HepG2 (cell line): Measurements from ENCODE around the gene KDM3B. TPM values are rescaled to one million over a fixed set of nuclear protein-coding genes. Genes with fewer than 3 reads are reported as not detected.

Experiments used
- KLF15 ChIP-seq: sonication (generic); formaldehyde crosslinking; IDR thresholded peaks from 2 replicates; pipeline ENCODE4 v1.8.1; 2023; ENCODE audit warnings: borderline replicate concordance, mild to moderate bottlenecking, inconsistent platforms, missing genetic modification reagents, mixed read lengths
- MAFF ChIP-seq: IDR thresholded peaks from 2 replicates; pipeline ENCODE4 v1.6.1; 2011; ENCODE audit warnings: low read depth, low read length, improper control_type of control experiment
- MAFG ChIP-seq: sonication (generic); formaldehyde crosslinking; IDR thresholded peaks from 2 replicates; pipeline ENCODE4 v1.5.1; 2020; ENCODE audit warnings: mild to moderate bottlenecking, missing genetic modification reagents
- MAFK ChIP-seq, 2 experiments: IDR thresholded peaks in 1 of 2; conservative IDR thresholded peaks in 1 of 2; 2 replicates each; pipeline ENCODE4 v1.6.1; 2011; ENCODE audit warnings: improper control_type of control experiment in 2 of 2, low read length in 2 of 2
- SMARCC2 ChIP-seq: fragments of 450-650 bp; IDR thresholded peaks from 2 replicates; pipeline ENCODE4 v1.6.1; 2017; ENCODE audit warnings: antibody characterized with exemption, mild to moderate bottlenecking
- SRSF1 ChIP-seq: fragments of 200-400 bp; formaldehyde crosslinking; optimal IDR thresholded peaks from 2 replicates; pipeline ENCODE3; 2017; ENCODE audit warnings: mild to moderate bottlenecking, low read depth, low read length, moderate library complexity
- TEF ChIP-seq: sonication (generic); formaldehyde crosslinking; IDR thresholded peaks from 2 replicates; pipeline ENCODE4 v1.5.0; 2020; ENCODE audit warnings: missing genetic modification reagents
- TOE1 ChIP-seq: sonication (generic); formaldehyde crosslinking; IDR thresholded peaks from 2 replicates; pipeline ENCODE4 v1.4.0; 2020; ENCODE audit warnings: mild to moderate bottlenecking, missing genetic modification reagents
- TOPORS ChIP-seq: sonication (generic); formaldehyde crosslinking; IDR thresholded peaks from 2 replicates; pipeline ENCODE4 v1.8.0; 2023; ENCODE audit warnings: mild to moderate bottlenecking, missing genetic modification reagents
- ZNF609 ChIP-seq: sonication (generic); formaldehyde crosslinking; IDR thresholded peaks from 2 replicates; pipeline ENCODE4 v1.4.0; 2020; ENCODE audit warnings: mild to moderate bottlenecking, missing genetic modification reagents, borderline replicate concordance
- polyA plus RNA-seq, 8 experiments: library from polyadenylated mRNA; depleted of rRNA in 3 of 8; stranded (reverse) in 7 of 8; unstranded in 1 of 8; fragments of >200 nt; fragmentation: Illumina TruSeq in 4 of 8; extraction: Trizol in 4 of 8; gene quantifications; 2 replicates each; pipeline versions ENCODE4 v1.2.1 to v1.2.3, GENCODE V29; 2011 to 2016; ENCODE audit warnings: low read depth in 4 of 8, missing spikeins in 1 of 8, mixed read lengths in 1 of 8; ENCODE audit not compliant: insufficient read depth in 1 of 8
- total RNA-seq, 5 experiments: library from RNA; depleted of rRNA; stranded (reverse); fragments of >200 nt; fragmentation: Illumina TruSeq; extraction: Trizol; gene quantifications; 2 replicates each; pipeline ENCODE4 v1.2.3, GENCODE V29; 2016; ENCODE audit warnings: low read depth in 1 of 5

Gene KDM3B
- total and polyA plus RNA-seq, 2 of the 13 experiments (the other 11 are each of a cell fraction or from before 2014, with no cell fraction given) = 19.7 to 34.3 TPM

- TF ChIP-seq TOE1 (no peak), SMARCC2 (no peak), TOPORS (CRISPR knock-in tag) (no peak), MAFK (conservative IDR thresholded peaks at IDR 0.05 in 1 of 2, IDR thresholded peaks at IDR 0.05 in 1 of 2; ENCODE audit: low read length in 2 of 2) (peak; percentile 79 to 90), MAFF (peak; percentile 81), TEF (CRISPR knock-in tag) (no peak), ZNF609 (peak; percentile 15; the same call in 1 of the 2 replicates), MAFG (CRISPR knock-in tag) (no peak), KLF15 (no peak), SRSF1 (no peak)
Measured at GRCh38 chr5:138330813-138331448, 21.6 kb upstream of the KDM3B start (continued).
